ENCODE results near the gene TFB1M.
A peak's percentile ranks its signal among the peaks of the same experiment; 100 is the strongest.
"Not testable (repeated sequence)": the region's sequence is repeated elsewhere in the genome, so short reads cannot be mapped to it uniquely, and the experiment has no call there.

Gene TFB1M

DNA sequence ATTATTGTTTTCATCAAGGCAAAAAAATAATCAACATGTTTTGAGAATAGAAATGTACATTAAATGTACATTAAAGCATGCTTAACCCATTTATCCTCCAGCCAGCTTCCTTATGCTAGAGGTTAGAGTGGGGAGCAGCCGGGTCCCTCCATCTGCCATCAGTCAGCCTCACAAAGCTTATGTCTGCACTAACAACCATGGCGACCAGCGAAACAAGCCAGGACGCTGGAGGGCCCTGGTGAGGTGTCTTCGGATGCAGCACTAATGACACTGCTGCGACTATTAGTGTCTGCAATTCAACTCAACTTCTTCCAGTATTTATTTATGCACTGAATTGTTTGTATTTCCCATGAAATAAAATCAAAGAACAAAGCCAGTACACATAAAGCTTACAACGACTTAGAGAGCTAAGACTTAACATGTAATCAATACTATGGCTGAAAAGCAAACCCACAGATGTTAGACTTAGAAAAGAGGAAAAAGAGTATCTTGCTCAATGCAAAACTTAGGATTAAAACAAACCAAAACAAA lies 43.7 kb downstream of the TFB1M start:
- H3K4me1 ChIP-seq (ENCODE audit: low read depth, poor library complexity, severe bottlenecking), result peaks cover 18% of the 10 kb centered on the region
- H3K4me3 ChIP-seq (IDR thresholded peaks at IDR 0.05; ENCODE audit: insufficient read depth, low read depth, low read length), result no peak overlapping the region
- no peaks in the 10 kb centered on the region for H3K79me2 ChIP-seq (ENCODE audit: insufficient read depth, low read depth)

DNA sequence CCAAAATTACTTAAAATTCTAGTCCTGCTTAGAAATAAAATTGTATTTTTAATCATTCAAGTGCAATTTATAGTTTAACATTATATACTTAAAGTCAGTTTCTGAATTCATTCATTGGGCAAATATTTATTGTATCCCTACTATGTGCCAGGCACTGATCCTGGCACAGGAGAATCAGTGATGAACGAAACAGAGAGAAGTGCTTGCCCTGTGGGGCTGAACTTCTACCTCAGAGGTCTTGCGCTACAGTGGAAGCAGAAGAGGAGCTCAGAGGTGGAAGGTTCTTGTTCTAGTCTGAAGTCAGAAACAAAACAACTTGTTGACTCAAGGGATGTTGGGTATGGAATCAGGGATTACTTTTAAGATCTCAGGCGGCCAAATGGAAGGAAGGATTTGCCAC lies 44.5 kb downstream of the TFB1M start:
- no peak overlapping the region for H3K4me2 ChIP-seq
- no peaks in the 10 kb centered on the region for H3K36me3 ChIP-seq (ENCODE audit: insufficient read depth)
- no peak overlapping the region for H3K4me3 ChIP-seq (IDR thresholded peaks at IDR 0.05; ENCODE audit: insufficient read depth, low read depth, low read length)
- H3K79me2 ChIP-seq (ENCODE audit: insufficient read depth, low read depth), result no peaks in the 10 kb centered on the region
- H4K20me1 ChIP-seq (ENCODE audit: insufficient read depth), result no peaks in the 10 kb centered on the region
- no peak overlapping the region for H3K9ac ChIP-seq
- no peak overlapping the region for H3K27ac ChIP-seq
- H2AFZ ChIP-seq (ENCODE audit: low read depth), result no peak overlapping the region
- H3K27me3 ChIP-seq (ENCODE audit: insufficient read depth, low read depth), result no peaks in the 10 kb centered on the region
- peaks cover 18% of the 10 kb centered on the region for H3K4me1 ChIP-seq (ENCODE audit: low read depth, poor library complexity, severe bottlenecking)
- TF ChIP-seq, protein P1, sequence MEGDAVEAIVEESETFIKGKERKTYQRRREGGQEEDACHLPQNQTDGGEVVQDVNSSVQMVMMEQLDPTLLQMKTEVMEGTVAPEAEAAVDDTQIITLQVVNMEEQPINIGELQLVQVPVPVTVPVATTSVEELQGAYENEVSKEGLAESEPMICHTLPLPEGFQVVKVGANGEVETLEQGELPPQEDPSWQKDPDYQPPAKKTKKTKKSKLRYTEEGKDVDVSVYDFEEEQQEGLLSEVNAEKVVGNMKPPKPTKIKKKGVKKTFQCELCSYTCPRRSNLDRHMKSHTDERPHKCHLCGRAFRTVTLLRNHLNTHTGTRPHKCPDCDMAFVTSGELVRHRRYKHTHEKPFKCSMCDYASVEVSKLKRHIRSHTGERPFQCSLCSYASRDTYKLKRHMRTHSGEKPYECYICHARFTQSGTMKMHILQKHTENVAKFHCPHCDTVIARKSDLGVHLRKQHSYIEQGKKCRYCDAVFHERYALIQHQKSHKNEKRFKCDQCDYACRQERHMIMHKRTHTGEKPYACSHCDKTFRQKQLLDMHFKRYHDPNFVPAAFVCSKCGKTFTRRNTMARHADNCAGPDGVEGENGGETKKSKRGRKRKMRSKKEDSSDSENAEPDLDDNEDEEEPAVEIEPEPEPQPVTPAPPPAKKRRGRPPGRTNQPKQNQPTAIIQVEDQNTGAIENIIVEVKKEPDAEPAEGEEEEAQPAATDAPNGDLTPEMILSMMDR (conservative IDR thresholded peaks at IDR 0.05; ENCODE audit: low read depth, low read length), result no peak

More for the DNA sequence above, 43.7 kb downstream of the TFB1M start:
- no peaks in the 10 kb centered on the region for H3K36me3 ChIP-seq (ENCODE audit: insufficient read depth)
- no peak overlapping the region for H2AFZ ChIP-seq (ENCODE audit: low read depth)
- H3K27me3 ChIP-seq (ENCODE audit: insufficient read depth, low read depth), result no peaks in the 10 kb centered on the region
- no peak overlapping the region for H3K27ac ChIP-seq
- no peaks in the 10 kb centered on the region for H4K20me1 ChIP-seq (ENCODE audit: insufficient read depth)
- no peak overlapping the region for H3K9ac ChIP-seq
- TF ChIP-seq, protein P1 (conservative IDR thresholded peaks at IDR 0.05; ENCODE audit: low read depth, low read length), result no peak
- H3K4me2 ChIP-seq, result no peak overlapping the region

DNA sequence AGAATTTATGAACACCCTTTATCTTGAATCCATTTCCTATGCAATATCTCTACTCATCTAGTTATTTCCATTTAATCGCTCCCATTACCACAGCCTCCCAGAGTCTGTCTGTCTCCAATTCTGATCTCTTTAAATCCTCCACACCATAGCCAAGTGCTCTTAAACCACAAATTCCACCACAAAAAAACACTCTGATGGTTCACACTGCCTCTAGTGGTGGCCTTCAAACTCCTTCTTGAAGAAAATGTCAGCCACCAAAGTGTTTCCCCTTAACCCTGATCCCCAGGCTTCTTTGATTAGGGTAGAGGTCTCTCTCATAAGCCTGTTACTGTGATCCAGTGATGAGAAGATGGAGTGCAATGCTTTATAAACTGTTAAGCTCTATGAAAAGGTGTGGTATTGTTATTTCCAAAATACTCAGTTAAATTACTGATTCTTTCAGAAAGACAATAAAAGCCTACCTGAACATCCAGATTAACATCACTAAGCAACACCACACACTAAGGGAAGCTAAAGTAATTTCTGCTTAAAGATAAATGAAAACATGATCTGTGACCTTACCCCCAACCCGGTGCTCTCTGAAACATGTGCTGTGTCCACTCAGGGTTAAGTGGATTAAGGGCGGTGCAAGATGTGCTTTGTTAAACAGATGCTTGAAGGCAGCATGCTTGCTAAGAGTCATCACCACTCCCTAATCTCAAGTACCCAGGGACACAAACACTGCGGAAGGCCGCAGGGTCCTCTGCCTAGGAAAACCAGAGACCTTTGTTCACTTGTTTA lies 46.0 kb downstream of the TFB1M start:
- not testable (repeated sequence) for H3K4me2 ChIP-seq; H2AFZ ChIP-seq (ENCODE audit: low read depth); H4K20me1 ChIP-seq (ENCODE audit: insufficient read depth); H3K9ac ChIP-seq; H3K4me3 ChIP-seq (IDR thresholded peaks at IDR 0.05; ENCODE audit: insufficient read depth, low read depth, low read length); H3K79me2 ChIP-seq (ENCODE audit: insufficient read depth, low read depth); H3K36me3 ChIP-seq (ENCODE audit: insufficient read depth); H3K27ac ChIP-seq; H3K27me3 ChIP-seq (ENCODE audit: insufficient read depth, low read depth)
- TF ChIP-seq, protein P1 (conservative IDR thresholded peaks at IDR 0.05; ENCODE audit: low read depth, low read length), result peak; percentile 70
- peaks cover 17% of the 10 kb centered on the region for H3K4me1 ChIP-seq (ENCODE audit: low read depth, poor library complexity, severe bottlenecking)

DNA sequence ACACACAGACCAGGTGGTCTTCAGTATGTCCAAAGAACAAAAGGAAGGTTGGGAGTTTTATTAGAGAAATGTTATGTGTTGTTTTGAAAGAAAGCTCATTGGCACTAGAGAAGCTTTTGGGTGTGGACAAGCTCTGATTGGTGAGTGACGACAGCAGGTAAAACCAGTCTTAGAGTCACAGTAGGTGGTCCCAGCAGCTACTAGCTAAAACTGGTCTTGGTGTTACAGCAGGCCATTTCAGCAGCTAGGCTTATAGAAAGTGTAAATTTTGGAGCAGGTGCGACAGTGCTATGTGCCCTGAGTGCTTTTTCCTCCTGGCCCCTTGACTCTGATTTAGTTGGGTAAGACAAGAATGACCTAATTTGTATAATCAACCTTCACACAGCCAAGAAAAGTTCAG lies 46.9 kb downstream of the TFB1M start:
- H3K4me1 ChIP-seq (ENCODE audit: low read depth, poor library complexity, severe bottlenecking), result peaks cover 19% of the 10 kb centered on the region
- no peak overlapping the region for H3K9ac ChIP-seq
- H2AFZ ChIP-seq (ENCODE audit: low read depth), result no peak overlapping the region
- no peak overlapping the region for H3K4me2 ChIP-seq
- H3K27me3 ChIP-seq (ENCODE audit: insufficient read depth, low read depth), result no peaks in the 10 kb centered on the region
- H4K20me1 ChIP-seq (ENCODE audit: insufficient read depth), result no peaks in the 10 kb centered on the region
- H3K27ac ChIP-seq, result no peak overlapping the region
- no peak overlapping the region for H3K4me3 ChIP-seq (IDR thresholded peaks at IDR 0.05; ENCODE audit: insufficient read depth, low read depth, low read length)
- no peaks in the 10 kb centered on the region for H3K79me2 ChIP-seq (ENCODE audit: insufficient read depth, low read depth)
- TF ChIP-seq, protein P1 (conservative IDR thresholded peaks at IDR 0.05; ENCODE audit: low read depth, low read length), result no peak
- no peaks in the 10 kb centered on the region for H3K36me3 ChIP-seq (ENCODE audit: insufficient read depth)
